Neural crest cell (in vitro differentiated cells): ENCODE results near the gene TBC1D16. TPM values are rescaled to one million over a fixed set of nuclear protein-coding genes. Genes with fewer than 3 reads are reported as not detected.

Source experiments
- DNase-seq: peaks from one replicate; pipeline ENCODE4 v3.0.0; 2021; ENCODE audit warnings: low read depth, mixed read lengths, low spot score
- H3K27ac Mint-ChIP-seq: one replicate; pipeline ENCODE4 v1.8.0; 2021; ENCODE audit warnings: mild to moderate bottlenecking, mixed read lengths; ENCODE audit not compliant: unreplicated experiment
- H3K27me3 Mint-ChIP-seq: 2 replicates; pipeline ENCODE4 v1.8.0; 2021; ENCODE audit warnings: low read depth, mild to moderate bottlenecking, mixed read lengths
- H3K36me3 Mint-ChIP-seq: 2 replicates; pipeline ENCODE4 v1.8.0; 2021; ENCODE audit warnings: low read depth, mild to moderate bottlenecking, mixed read lengths
- H3K4me1 Mint-ChIP-seq: 2 replicates; pipeline ENCODE4 v1.8.0; 2021; ENCODE audit warnings: mixed read lengths
- H3K4me3 Mint-ChIP-seq: one replicate; pipeline ENCODE4 v1.8.0; 2021; ENCODE audit warnings: mild to moderate bottlenecking, mixed read lengths
- H3K9me3 Mint-ChIP-seq: 2 replicates; pipeline ENCODE4 v1.8.0; 2021; ENCODE audit warnings: mixed read lengths
- total RNA-seq: library from RNA; stranded (reverse); gene quantifications from 2 replicates; pipeline ENCODE4 v1.2.1, GENCODE V29; 2021
- TF ChIP-seq, protein P1 (sequence below): fragments of 200-600 bp; sonication (generic); conservative IDR thresholded peaks from 2 replicates; pipeline ENCODE4 v1.5.0; 2021; ENCODE audit warnings: antibody characterized with exemption, mild to moderate bottlenecking

TBC1D16 gene
- total RNA-seq, 1 donor from 2014 or later = 96.2 TPM

DNA sequence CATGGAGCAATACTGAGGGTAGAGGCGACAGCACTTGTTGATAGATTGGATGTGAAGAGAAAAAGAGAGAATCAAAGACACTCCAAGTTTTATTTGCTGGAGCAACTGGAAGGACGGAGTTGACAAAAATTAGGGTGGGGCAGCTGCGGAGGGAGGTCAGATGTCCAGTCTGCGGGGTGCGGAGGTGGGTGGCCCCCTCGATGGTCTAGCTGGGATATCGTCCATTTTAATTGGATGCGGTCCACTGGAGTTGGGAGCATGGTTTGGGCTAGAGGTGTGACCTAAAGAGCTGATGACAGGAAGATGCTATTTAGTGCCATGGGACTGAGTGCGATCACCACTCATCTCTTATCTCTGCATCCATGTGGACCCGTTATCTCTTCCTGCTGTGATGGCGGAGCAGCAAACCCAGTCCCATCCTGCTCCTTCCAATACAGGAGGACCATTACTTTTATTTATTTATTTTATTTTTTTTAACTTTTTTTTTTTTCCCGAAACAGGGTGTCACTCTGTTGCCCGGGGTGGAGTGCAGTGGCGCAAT lies 148.2 kb downstream of the TBC1D16 start:
- peaks cover 36% of the 10 kb centered on the region for H3K27me3 Mint-ChIP-seq
- no peaks in the 10 kb centered on the region for H3K9me3 Mint-ChIP-seq
- H3K36me3 Mint-ChIP-seq = no peaks in the 10 kb centered on the region
- no peak for DNase-seq
- no peak overlapping the region for H3K4me3 Mint-ChIP-seq
- no peak overlapping the region for H3K27ac Mint-ChIP-seq
- TF ChIP-seq, protein P1, sequence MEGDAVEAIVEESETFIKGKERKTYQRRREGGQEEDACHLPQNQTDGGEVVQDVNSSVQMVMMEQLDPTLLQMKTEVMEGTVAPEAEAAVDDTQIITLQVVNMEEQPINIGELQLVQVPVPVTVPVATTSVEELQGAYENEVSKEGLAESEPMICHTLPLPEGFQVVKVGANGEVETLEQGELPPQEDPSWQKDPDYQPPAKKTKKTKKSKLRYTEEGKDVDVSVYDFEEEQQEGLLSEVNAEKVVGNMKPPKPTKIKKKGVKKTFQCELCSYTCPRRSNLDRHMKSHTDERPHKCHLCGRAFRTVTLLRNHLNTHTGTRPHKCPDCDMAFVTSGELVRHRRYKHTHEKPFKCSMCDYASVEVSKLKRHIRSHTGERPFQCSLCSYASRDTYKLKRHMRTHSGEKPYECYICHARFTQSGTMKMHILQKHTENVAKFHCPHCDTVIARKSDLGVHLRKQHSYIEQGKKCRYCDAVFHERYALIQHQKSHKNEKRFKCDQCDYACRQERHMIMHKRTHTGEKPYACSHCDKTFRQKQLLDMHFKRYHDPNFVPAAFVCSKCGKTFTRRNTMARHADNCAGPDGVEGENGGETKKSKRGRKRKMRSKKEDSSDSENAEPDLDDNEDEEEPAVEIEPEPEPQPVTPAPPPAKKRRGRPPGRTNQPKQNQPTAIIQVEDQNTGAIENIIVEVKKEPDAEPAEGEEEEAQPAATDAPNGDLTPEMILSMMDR = no peak
- H3K4me1 Mint-ChIP-seq = no peaks in the 10 kb centered on the region

- no peak overlapping the region for H3K27ac Mint-ChIP-seq
- no peaks in the 10 kb centered on the region for H3K36me3 Mint-ChIP-seq
- TF ChIP-seq, protein P1 = no peak
- no peak overlapping the region for H3K4me3 Mint-ChIP-seq
- no peak for DNase-seq
- H3K27me3 Mint-ChIP-seq = peaks cover 31% of the 10 kb centered on the region
- no peaks in the 10 kb centered on the region for H3K9me3 Mint-ChIP-seq
- H3K4me1 Mint-ChIP-seq = no peaks in the 10 kb centered on the region
Observed at GRCh38 chr17:79883202-79883601, 152.5 kb downstream of the TBC1D16 start.

Other genes with a start within 250 kb of the TBC1D16 start
- 16.5 and 19.2 TPM in 2 replicates for gene CBX8, start 238.8 kb downstream of the TBC1D16 start, total RNA-seq
- gene CBX4, start 196.4 kb downstream of the TBC1D16 start, total RNA-seq = 19.1 and 21.0 TPM in 2 replicates
- gene CCDC40, start 770 bp upstream of the TBC1D16 start, total RNA-seq = 22.7 and 23.8 TPM in 2 replicates
- gene GAA, start 65.7 kb upstream of the TBC1D16 start, total RNA-seq = 36.2 and 38.4 TPM in 2 replicates
- gene EIF4A3, start 111.3 kb upstream of the TBC1D16 start, total RNA-seq = 135 and 141 TPM in 2 replicates
- gene CARD14, start 134.2 kb upstream of the TBC1D16 start, total RNA-seq = 1.3 and 1.7 TPM in 2 replicates
- 31.8 and 32.8 TPM in 2 replicates for gene SGSH, start 184.5 kb upstream of the TBC1D16 start, total RNA-seq
- gene SLC26A11, start 184.6 kb upstream of the TBC1D16 start, total RNA-seq = 23.6 and 27.7 TPM in 2 replicates
- 29.6 and 31.9 TPM in 2 replicates for gene RNF213, start 225.0 kb upstream of the TBC1D16 start, total RNA-seq